Tibial nerve (tissue), 4 donors: ENCODE data around the gene RAP1GAP. TPM values are rescaled to one million over a fixed set of nuclear protein-coding genes. Genes with fewer than 3 reads are reported as not detected.

Experiments used
- DNase-seq, 2 donors: peaks; one replicate each; pipeline ENCODE4 v3.0.0-alpha.2; 2019; ENCODE audit warnings: low spot score in 2 of 2
- H3K27ac ChIP-seq, 4 donors: fragments of 200-600 bp; sonication (generic) in 3 of 4; one replicate each; pipeline ENCODE4 v1.5.1; 2017 to 2019; ENCODE audit warnings: mild to moderate bottlenecking in 1 of 4
- H3K27me3 ChIP-seq, 2 donors: fragments of 200-600 bp; sonication (generic) in 1 of 2; one replicate each; pipeline versions ENCODE4 v1.5.1 to v1.6.0; 2017 to 2019
- H3K36me3 ChIP-seq, 3 donors: fragments of 200-600 bp; sonication (generic); one replicate each; pipeline ENCODE4 v1.5.1; 2018 to 2019
- H3K4me1 ChIP-seq, 4 donors: fragments of 200-600 bp; sonication (generic) in 3 of 4; one replicate each; pipeline ENCODE4 v1.5.1; 2017 to 2019
- H3K4me3 ChIP-seq, 4 donors: fragments of 200-600 bp; sonication (generic) in 3 of 4; one replicate each; pipeline ENCODE4 v1.5.1; 2017 to 2019; ENCODE audit warnings: mild to moderate bottlenecking in 1 of 4, moderate library complexity in 1 of 4
- H3K9me3 ChIP-seq, 4 donors: fragments of 200-600 bp; sonication (generic) in 3 of 4; one replicate each; pipeline ENCODE4 v1.5.1; 2017 to 2019
- CTCF ChIP-seq, 5 experiments: fragments of 200-600 bp in 3 of 5; fragments of 450-650 bp in 2 of 5; sonication (generic) in 3 of 5; IDR thresholded peaks; one replicate each; pipeline ENCODE4 v1.5.1; 2016 to 2019; ENCODE audit warnings: antibody characterized with exemption in 5 of 5, mild to moderate bottlenecking in 3 of 5, moderate library complexity in 2 of 5
- EP300 ChIP-seq, 2 donors: sonication (generic); formaldehyde crosslinking; IDR thresholded peaks; one replicate each; pipeline ENCODE4 v1.6.1; 2017; ENCODE audit warnings: antibody characterized with exemption in 2 of 2, mild to moderate bottlenecking in 1 of 2
- POLR2A ChIP-seq, 2 donors: fragments of 450-650 bp; IDR thresholded peaks; one replicate each; pipeline ENCODE4 v1.6.1; 2017; ENCODE audit warnings: antibody characterized with exemption in 2 of 2, mild to moderate bottlenecking in 2 of 2, moderate library complexity in 2 of 2
- WGBS, 2 donors: methylation state at CpG; one replicate each; pipeline ENCODE4 v1.1.5; 2018; 5-methylcytosine and 5-hydroxymethylcytosine counted together
- total RNA-seq, 4 donors: library from RNA; depleted of rRNA; stranded (reverse); fragments of >200 nt; gene quantifications; one replicate each; pipeline ENCODE4 v1.1.0, GENCODE V29; 2016

RAP1GAP gene
- total RNA-seq, 4 donors from 2014 or later, result 2.4 to 5.1 (median 4.6) TPM

- peaks cover 0 to 38% of the 10 kb centered on the region in 2 donors for H3K27me3 ChIP-seq
- H3K36me3 ChIP-seq, result peaks cover 0 to 31% (median 0%) of the 10 kb centered on the region in 3 donors
- TF ChIP-seq CTCF (IDR thresholded peaks at IDR 0.05) (no peak), POLR2A (IDR thresholded peaks at IDR 0.05) (no peak), EP300 (IDR thresholded peaks at IDR 0.05) (no peak)
- H3K4me3 ChIP-seq, result no peak overlapping the region
- peaks cover 0 to 33% (median 0%) of the 10 kb centered on the region in 4 donors for H3K4me1 ChIP-seq
- no peaks in the 10 kb centered on the region for H3K9me3 ChIP-seq
- DNase-seq, result no peak
- no peak overlapping the region for H3K27ac ChIP-seq
- 78 to 89% methylated on average over 4 to 6 of the region's 7 CpGs for WGBS, 2 donors
Observed at GRCh38 chr1:21618059-21618458, 51.1 kb downstream of the RAP1GAP start.

GRCh38 chr1:21617126-21617738 lies 51.9 kb downstream of the RAP1GAP start:
- Histone ChIP-seq H3K36me3 (peaks cover 0 to 39% (median 0%) of the 10 kb centered on the region in 3 donors), H3K4me3 (no peak overlapping the region), H3K4me1 (peaks cover 0 to 33% (median 0%) of the 10 kb centered on the region in 4 donors), H3K27me3 (peaks cover 0 to 32% of the 10 kb centered on the region in 2 donors), H3K27ac (no peak overlapping the region), H3K9me3 (no peaks in the 10 kb centered on the region)
- 80 to 90% methylated on average over 12 to 15 of the region's 16 CpGs for WGBS, 2 donors
- DNase-seq, result no peak
- TF ChIP-seq CTCF (IDR thresholded peaks at IDR 0.05), result no peak
- TF ChIP-seq POLR2A (IDR thresholded peaks at IDR 0.05), result no peak
- no peak for TF ChIP-seq EP300 (IDR thresholded peaks at IDR 0.05)

- DNase-seq, result no peak
- Histone ChIP-seq H3K27me3 (peaks cover 0 to 25% of the 10 kb centered on the region in 2 donors), H3K27ac (no peak overlapping the region), H3K9me3 (no peaks in the 10 kb centered on the region), H3K36me3 (peaks cover 0 to 46% (median 0%) of the 10 kb centered on the region in 3 donors), H3K4me1 (peaks cover 0 to 27% (median 0%) of the 10 kb centered on the region in 4 donors), H3K4me3 (no peak overlapping the region)
- 43 to 54% methylated on average over 8 of the region's 8 CpGs for WGBS, 2 donors
- no peak for TF ChIP-seq POLR2A (IDR thresholded peaks at IDR 0.05)
- TF ChIP-seq EP300 (IDR thresholded peaks at IDR 0.05), result no peak
- TF ChIP-seq CTCF (IDR thresholded peaks at IDR 0.05), result no peak
Observed at GRCh38 chr1:21616372-21616771, 52.8 kb downstream of the RAP1GAP start.

- Histone ChIP-seq H3K36me3 (peaks cover 0 to 61% (median 0%) of the 10 kb centered on the region in 3 donors), H3K4me1 (peaks cover 0 to 9% (median 0%) of the 10 kb centered on the region in 4 donors), H3K27me3 (peaks cover 0 to 13% of the 10 kb centered on the region in 2 donors), H3K9me3 (no peaks in the 10 kb centered on the region), H3K27ac (no peak overlapping the region), H3K4me3 (no peak overlapping the region)
- DNase-seq, result no peak
- 89 to 90% methylated on average over 11 of the region's 11 CpGs for WGBS, 2 donors
- TF ChIP-seq EP300 (IDR thresholded peaks at IDR 0.05), result no peak
- no peak for TF ChIP-seq POLR2A (IDR thresholded peaks at IDR 0.05)
- TF ChIP-seq CTCF (IDR thresholded peaks at IDR 0.05), result no peak
Observed at GRCh38 chr1:21614419-21615115, 54.6 kb downstream of the RAP1GAP start.
